GM12878 (cell line): ENCODE data around the gene TNP1. TPM values are rescaled to one million over a fixed set of nuclear protein-coding genes. Genes with fewer than 3 reads are reported as not detected.

Source experiments
- ATAC-seq: fragments of 200-7000 bp; cut with Tn5 transposase; 3 replicates; pipeline ENCODE4 v1.9.1; 2020; ENCODE audit warnings: mild to moderate bottlenecking, moderate library complexity
- BruUV-seq: library from RNA; stranded (reverse); fragments of 400-500 nt; replicated peaks from 2 replicates; lab custom pipeline; 2021; lab: Mats Ljungman, UMichigan
- CTCF ChIA-PET: fragments of 300-600 bp; sonication (Branson Sonifier 250); formaldehyde crosslinking; extraction: SDS; loops from one replicate; lab custom pipeline; 2021; ENCODE audit warnings: inconsistent platforms; lab: Yijun Ruan, JAX
- POLR2A ChIA-PET: fragments of 350-600 bp; formaldehyde crosslinking; extraction: SDS; loops from one replicate; lab custom pipeline; 2021; ENCODE audit warnings: inconsistent platforms; lab: Charles Lee
- RAD21 ChIA-PET: fragments of 300-600 bp; sonication (Branson Sonifier 250); formaldehyde crosslinking; loops from one replicate; lab custom pipeline; 2023; ENCODE audit warnings: antibody characterized with exemption; ENCODE audit not compliant: unreplicated experiment; lab: Charles Lee
- SMC1A ChIA-PET: fragments of 300-600 bp; sonication (Branson Sonifier 250); formaldehyde crosslinking; loops from one replicate; lab custom pipeline; 2023; ENCODE audit not compliant: unreplicated experiment, uncharacterized antibody; lab: Charles Lee
- DNase-seq: peaks from one replicate; pipeline ENCODE4 v3.0.0-alpha.2; 2011; ENCODE audit warnings: low read depth, low spot score
- FAIRE-seq: peaks from 3 replicates; lab custom pipeline; 2011; peaks lifted over from hg19 to GRCh38; lab: Jason Lieb, UNC
- H2AFZ ChIP-seq: 2 replicates; pipeline ENCODE4 v1.6.0; 2011; ENCODE audit warnings: low read depth, low read length, control low read depth; ENCODE audit not compliant: control insufficient read depth
- H3K27ac ChIP-seq: 2 replicates; pipeline ENCODE4 v1.5.1; 2011; ENCODE audit warnings: control low read depth; ENCODE audit not compliant: control insufficient read depth, insufficient read depth
- H3K27me3 ChIP-seq, 2 experiments: replicated peaks in 1 of 2; 2 replicates each; pipeline versions ENCODE4 v1.6.0 to v1.6.1; 2011; ENCODE audit warnings: low read length in 1 of 2; ENCODE audit not compliant: control insufficient read depth in 2 of 2, insufficient read depth in 2 of 2
- H3K36me3 ChIP-seq, 2 experiments: 2 replicates each; pipeline ENCODE4 v1.5.1; 2011; ENCODE audit warnings: low read length in 1 of 2; ENCODE audit not compliant: control insufficient read depth in 2 of 2, insufficient read depth in 2 of 2
- H3K4me1 ChIP-seq: 2 replicates; pipeline ENCODE4 v1.6.1; 2011; ENCODE audit warnings: mild to moderate bottlenecking, low read length, moderate library complexity, mixed read lengths; ENCODE audit not compliant: control insufficient read depth, insufficient read depth
- H3K4me2 ChIP-seq: 2 replicates; pipeline ENCODE4 v1.6.0; 2011; ENCODE audit warnings: control low read depth; ENCODE audit not compliant: control insufficient read depth, insufficient read depth
- H3K4me3 ChIP-seq: fragments of 200-600 bp; sonication (generic); 2 replicates; pipeline ENCODE4 v1.5.1; 2016
- H3K79me2 ChIP-seq: 2 replicates; pipeline ENCODE4 v1.6.0; 2011; ENCODE audit warnings: low read length; ENCODE audit not compliant: control insufficient read depth, insufficient read depth
- H3K9ac ChIP-seq: 2 replicates; pipeline ENCODE4 v1.8.0; 2011; ENCODE audit warnings: low read length, control low read depth, mixed read lengths; ENCODE audit not compliant: control insufficient read depth, insufficient read depth
- H3K9me3 ChIP-seq: replicated peaks from 3 replicates; pipeline ENCODE4 v1.5.1; 2011; ENCODE audit warnings: mild to moderate bottlenecking, low read length; ENCODE audit not compliant: control insufficient read depth, insufficient read depth
- H4K20me1 ChIP-seq: 2 replicates; pipeline ENCODE4 v1.6.0; 2011; ENCODE audit not compliant: control insufficient read depth, insufficient read depth
- ATF3 ChIP-seq: IDR thresholded peaks from 2 replicates; pipeline ENCODE4 v1.6.1; 2011; ENCODE audit warnings: low read depth, mild to moderate bottlenecking, low read length, moderate library complexity, borderline replicate concordance; ENCODE audit errors: extremely low read depth
- BRCA1 ChIP-seq: IDR thresholded peaks from 2 replicates; pipeline ENCODE4 v1.6.1; 2011; ENCODE audit warnings: low read depth, low read length, improper control_type of control experiment
- ESRRA ChIP-seq: IDR thresholded peaks from 2 replicates; pipeline ENCODE4 v1.6.1; 2012; ENCODE audit warnings: mild to moderate bottlenecking, low read length, improper control_type of control experiment
- FOXK2 ChIP-seq: fragments of 450-650 bp; IDR thresholded peaks from 2 replicates; pipeline ENCODE4 v1.6.1; 2017; ENCODE audit warnings: mild to moderate bottlenecking, moderate library complexity
- IRF4 ChIP-seq: IDR thresholded peaks from 2 replicates; pipeline ENCODE4 v1.6.1; 2011; ENCODE audit warnings: low read depth, low read length
- MEF2B ChIP-seq: fragments of 450-650 bp; IDR thresholded peaks from 2 replicates; pipeline ENCODE4 v1.6.1; 2018; ENCODE audit warnings: mild to moderate bottlenecking, moderate library complexity; ENCODE audit not compliant: partially characterized antibody, poor library complexity, severe bottlenecking
- MTA3 ChIP-seq: IDR thresholded peaks from 2 replicates; pipeline ENCODE4 v1.6.1; 2012; ENCODE audit warnings: low read length, inconsistent platforms, borderline replicate concordance
- NR2F1 ChIP-seq: fragments of 450-650 bp; conservative IDR thresholded peaks from 2 replicates; pipeline ENCODE4 v1.6.1; 2017; ENCODE audit warnings: mild to moderate bottlenecking
- POLR2A ChIP-seq: IDR thresholded peaks from 2 replicates; pipeline ENCODE4 v1.6.1; 2011; ENCODE audit warnings: low read depth, mild to moderate bottlenecking, low read length
- RAD51 ChIP-seq: fragments of 450-650 bp; IDR thresholded peaks from 2 replicates; pipeline ENCODE4 v1.6.1; 2016; ENCODE audit warnings: moderate library complexity, mild to moderate bottlenecking, inconsistent platforms
- RCOR1 ChIP-seq: conservative IDR thresholded peaks from 2 replicates; pipeline ENCODE4 v1.6.1; 2012; ENCODE audit warnings: low read depth, low read length, improper control_type of control experiment
- SRF ChIP-seq, 2 experiments: IDR thresholded peaks; 2 replicates each; pipeline ENCODE4 v1.6.1; 2011; ENCODE audit warnings: low read depth in 2 of 2, low read length in 2 of 2, mild to moderate bottlenecking in 1 of 2, moderate library complexity in 1 of 2
- ZBTB4 ChIP-seq: fragments of 450-650 bp; formaldehyde crosslinking; IDR thresholded peaks from 2 replicates; pipeline ENCODE4 v1.4.0; 2022; ENCODE audit warnings: mild to moderate bottlenecking, moderate library complexity
- WGBS: methylation state at CpG from one replicate; pipeline ENCODE4 v1.1.6; 2016; ENCODE audit warnings: low lambda C conversion rate; ENCODE audit not compliant: insufficient replicate concordance, insufficient coverage; ENCODE audit errors: missing lambda C conversion rate; 5-methylcytosine and 5-hydroxymethylcytosine counted together
- in situ Hi-C: fragments of 300-500 bp; cut with MboI; formaldehyde crosslinking; loops from 9 replicates; pipeline ENCODE4 v1.14.3; 2018; ENCODE audit warnings: mixed read lengths
- intact Hi-C: fragments of 100-400 bp; cut with micrococcal nuclease; formaldehyde crosslinking; loops from one replicate; pipeline ENCODE4 v1.14.2; 2022; ENCODE audit not compliant: unreplicated experiment
- polyA plus RNA-seq, 11 experiments: library from polyadenylated mRNA; depleted of rRNA in 4 of 11; unstranded in 6 of 11; stranded (reverse) in 5 of 11; fragments of >200 nt; fragmentation: Nextera tagmentation in 4 of 11; fragmentation: Illumina TruSeq in 1 of 11; extraction: Ambion mirVana in 4 of 11; extraction: Trizol in 1 of 11; gene quantifications; 1 replicate in 1 of 11; 2 replicates in 10 of 11; pipeline versions ENCODE4 v1.2.1 to v1.2.3, GENCODE V29; 2011 to 2016; ENCODE audit warnings: inconsistent platforms in 2 of 11, missing spikeins in 2 of 11, low read depth in 1 of 11
- total RNA-seq, 4 experiments: library from RNA; depleted of rRNA in 3 of 4; stranded (reverse); fragments of >200 nt in 3 of 4; fragmentation: Illumina TruSeq in 1 of 4; extraction: Trizol in 1 of 4; gene quantifications; 2 replicates each; pipeline versions ENCODE4 v1.2.1 to v1.2.3, GENCODE V29; 2013 to 2021

TNP1 gene
- total and polyA plus RNA-seq, 10 of the 15 experiments (the other 5 are each of a cell fraction or from before 2014, with no cell fraction given), result not detected

GRCh38 chr2:216878072-216878471 is 18.2 kb upstream of the TNP1 start:
- no peak for FAIRE-seq
- in situ Hi-C loops, result no loop called here
- Histone ChIP-seq H3K4me2 (no peak overlapping the region), H3K79me2 (no peaks in the 10 kb centered on the region), H3K36me3 (no peaks in the 10 kb centered on the region)
- CTCF ChIA-PET, result interaction anchor here (1.2 kb wide), 1 partner anchor 8 kb away, joined by 3 read pairs; no protein-coding TSS in a partner anchor
- WGBS, result 78% methylated on average over 5 of the region's 5 CpGs
- no TSS peak for BruUV-seq
- TF ChIP-seq FOXK2 (no peak), ESRRA (no peak), POLR2A (no peak), IRF4 (no peak), SRF (IDR thresholded peaks at IDR 0.05; ENCODE audit: low read depth in 2 of 2, low read length in 2 of 2) (no peak), BRCA1 (no peak), MEF2B (no peak), RCOR1 (no peak), NR2F1 (no peak), ATF3 (no peak), MTA3 (no peak), ZBTB4 (CRISPR knock-in tag) (no peak), RAD51 (no peak)
- TF ChIP-seq, all 136 proteins: peak for 0
- Histone ChIP-seq H2AFZ (no peak overlapping the region), H3K9me3 (no peaks in the 10 kb centered on the region), H3K27ac (no peak overlapping the region), H3K9ac (no peak overlapping the region), H3K4me1 (no peaks in the 10 kb centered on the region), H3K4me3 (no peak overlapping the region), H3K27me3 (no peaks in the 10 kb centered on the region), H4K20me1 (no peaks in the 10 kb centered on the region)
- ChIA-PET RAD21 (interaction anchor here (1.1 kb wide), 1 partner anchor 288 kb away, joined by 3 read pairs; no protein-coding TSS in a partner anchor), SMC1A (no interaction called here), POLR2A (no interaction called here)
- ATAC-seq, result no peak
- no peak for DNase-seq
- intact Hi-C loops, result loop anchor here (5.0 to 10.0 kb wide), 2 partner anchors 287 to 634 kb away; no protein-coding TSS in a partner anchor
